AG04450 (cell line): Measurements from ENCODE around the gene SCIMP. TPM values are rescaled to one million over a fixed set of nuclear protein-coding genes. Genes with fewer than 3 reads are reported as not detected.
"Not testable (repeated sequence)": the region's sequence is repeated elsewhere in the genome, so short reads cannot be mapped to it uniquely, and the experiment has no call there.

Experiments used
- CTCF ChIA-PET: fragments of 300-600, 350-600 bp; formaldehyde crosslinking; extraction: SDS; loops from one replicate; lab custom pipeline; 2022; ENCODE audit warnings: antibody characterized with exemption, inconsistent platforms; lab: Charles Lee
- POLR2A ChIA-PET: fragments of 350-600 bp; formaldehyde crosslinking; extraction: SDS; loops from one replicate; lab custom pipeline; 2021; ENCODE audit warnings: antibody characterized with exemption, inconsistent platforms; lab: Yijun Ruan, JAX
- DNase-seq: peaks from one replicate; pipeline ENCODE4 v3.0.0-alpha.2; 2011; ENCODE audit warnings: low read depth, low spot score
- H3K27ac ChIP-seq: one replicate; pipeline ENCODE4 v1.5.1; 2012; ENCODE audit warnings: low read depth, low read length, control low read depth
- H3K27me3 ChIP-seq: one replicate; pipeline ENCODE4 v1.6.0; 2012; ENCODE audit warnings: low read length; ENCODE audit not compliant: control insufficient read depth, insufficient read depth
- H3K4me3 ChIP-seq: 2 replicates; pipeline ENCODE4 v1.5.1; 2011; ENCODE audit warnings: mild to moderate bottlenecking, low read depth, low read length, control low read depth
- H3K9me3 ChIP-seq: 2 replicates; pipeline ENCODE4 v1.5.1; 2012; ENCODE audit warnings: low read length; ENCODE audit not compliant: control insufficient read depth, insufficient read depth
- CTCF ChIP-seq: IDR thresholded peaks from 2 replicates; pipeline ENCODE4 v1.5.1; 2011; ENCODE audit warnings: low read depth, low read length, control low read depth, inconsistent platforms
- polyA plus RNA-seq: library from polyadenylated mRNA; depleted of rRNA; stranded (reverse); fragments of >200 nt; gene quantifications from 2 replicates; pipeline ENCODE4 v1.2.3, GENCODE V29; 2011

Gene SCIMP
- polyA plus RNA-seq, 1 experiment = not detected

- H3K27ac ChIP-seq = no peak overlapping the region
- ChIA-PET CTCF (no interaction called here), POLR2A (interaction anchor here (0.7 kb wide), 1 partner anchor 47 kb away, joined by 6 read pairs; no protein-coding TSS in a partner anchor)
- no peak for TF ChIP-seq CTCF
- no peaks in the 10 kb centered on the region for H3K27me3 ChIP-seq
- no peak overlapping the region for H3K4me3 ChIP-seq
- no peak for DNase-seq
- no peaks in the 10 kb centered on the region for H3K9me3 ChIP-seq
Observed at GRCh38 chr17:5225668-5226457, 8.8 kb downstream of the SCIMP start.

- DNase-seq, H3K27ac ChIP-seq, H3K27me3 ChIP-seq, H3K9me3 ChIP-seq, H3K4me3 ChIP-seq, POLR2A ChIA-PET: not testable (repeated sequence)
- CTCF ChIA-PET = interaction anchor here (1.5 kb wide), 1 partner anchor 15 kb away, joined by 5 read pairs; no protein-coding TSS in a partner anchor
Observed at GRCh38 chr17:5221912-5222311, 12.7 kb downstream of the SCIMP start.

- CTCF ChIA-PET = no interaction called here
- DNase-seq = no peak
- TF ChIP-seq CTCF = no peak
- POLR2A ChIA-PET = interaction anchor here (0.5 kb wide), 1 partner anchor 88 kb away, joined by 4 read pairs; no protein-coding TSS in a partner anchor
- Histone ChIP-seq H3K9me3 (no peaks in the 10 kb centered on the region), H3K4me3 (no peak overlapping the region), H3K27me3 (no peaks in the 10 kb centered on the region), H3K27ac (no peak overlapping the region)
Observed at GRCh38 chr17:5220074-5220473, 14.6 kb downstream of the SCIMP start.

GRCh38 chr17:5219536-5219935 is 15.1 kb downstream of the SCIMP start:
- Histone ChIP-seq H3K4me3 (no peak overlapping the region), H3K27ac (no peak overlapping the region), H3K27me3 (no peaks in the 10 kb centered on the region), H3K9me3 (no peaks in the 10 kb centered on the region)
- no peak for DNase-seq
- POLR2A ChIA-PET = interaction anchor here (0.5 kb wide), 1 partner anchor 89 kb away, joined by 4 read pairs; no protein-coding TSS in a partner anchor
- CTCF ChIA-PET = no interaction called here
- TF ChIP-seq CTCF = no peak

- POLR2A ChIA-PET, H3K4me3 ChIP-seq, DNase-seq, H3K9me3 ChIP-seq, H3K27me3 ChIP-seq, H3K27ac ChIP-seq, CTCF ChIA-PET: not testable (repeated sequence)
Observed at GRCh38 chr17:5217562-5217961, 17.1 kb downstream of the SCIMP start.

GRCh38 chr17:5211458-5211857 is 23.2 kb downstream of the SCIMP start:
- no peak for DNase-seq
- ChIA-PET POLR2A (no interaction called here), CTCF (no interaction called here)

More at GRCh38 chr17:5211458-5211857, 23.2 kb downstream of the SCIMP start:
- Histone ChIP-seq H3K9me3 (no peaks in the 10 kb centered on the region), H3K27ac (no peak overlapping the region), H3K4me3 (no peak overlapping the region), H3K27me3 (no peaks in the 10 kb centered on the region)
- TF ChIP-seq CTCF = no peak
